IPS-NIHi11 (cell line): ENCODE measurements around the gene RPS6KC1.
"Not testable (repeated sequence)": the region's sequence is repeated elsewhere in the genome, so short reads cannot be mapped to it uniquely, and the experiment has no call there.

Source experiments
- DNase-seq: peaks from one replicate; pipeline ENCODE4 v3.0.0; 2012; ENCODE audit warnings: mixed read lengths, low spot score

Gene RPS6KC1

GRCh38 chr1:213160442-213160841 is 109.4 kb downstream of the RPS6KC1 start:
- DNase-seq, result not testable (repeated sequence)

- no peak for DNase-seq
Measured at GRCh38 chr1:213162338-213162737, 111.3 kb downstream of the RPS6KC1 start.

GRCh38 chr1:213162862-213163261 is 111.8 kb downstream of the RPS6KC1 start:
- no peak for DNase-seq

GRCh38 chr1:213163278-213163711 is 112.3 kb downstream of the RPS6KC1 start:
- DNase-seq, result no peak

GRCh38 chr1:213164561-213164960 is 113.5 kb downstream of the RPS6KC1 start:
- DNase-seq, result no peak

GRCh38 chr1:213166852-213167251 is 115.8 kb downstream of the RPS6KC1 start:
- DNase-seq, result no peak

- no peak for DNase-seq
Measured at GRCh38 chr1:213171711-213172110, 120.7 kb downstream of the RPS6KC1 start.

- DNase-seq, result peak; percentile 6
Measured at GRCh38 chr1:213176341-213176740, 125.3 kb downstream of the RPS6KC1 start.

- DNase-seq, result no peak
Measured at GRCh38 chr1:213179784-213180183, 128.7 kb downstream of the RPS6KC1 start.

- no peak for DNase-seq
Measured at GRCh38 chr1:213180833-213181232, 129.8 kb downstream of the RPS6KC1 start.

- DNase-seq, result no peak
Measured at GRCh38 chr1:213183036-213183672, 132.1 kb downstream of the RPS6KC1 start.

GRCh38 chr1:213186168-213186567 is 135.1 kb downstream of the RPS6KC1 start:
- no peak for DNase-seq

- DNase-seq, result no peak
Measured at GRCh38 chr1:213192026-213192425, 141.0 kb downstream of the RPS6KC1 start.

GRCh38 chr1:213194383-213194782 is 143.3 kb downstream of the RPS6KC1 start:
- no peak for DNase-seq

- DNase-seq, result no peak
Measured at GRCh38 chr1:213194855-213195254, 143.8 kb downstream of the RPS6KC1 start.

- not testable (repeated sequence) for DNase-seq
Measured at GRCh38 chr1:213196328-213197054, 145.4 kb downstream of the RPS6KC1 start.

- no peak for DNase-seq
Measured at GRCh38 chr1:213200630-213201029, 149.6 kb downstream of the RPS6KC1 start.

- DNase-seq, result no peak
Measured at GRCh38 chr1:213201380-213202155, 150.5 kb downstream of the RPS6KC1 start.

GRCh38 chr1:213211201-213211600 is 160.2 kb downstream of the RPS6KC1 start:
- no peak for DNase-seq

- not testable (repeated sequence) for DNase-seq
Measured at GRCh38 chr1:213219076-213219475, 168.0 kb downstream of the RPS6KC1 start.

GRCh38 chr1:213221209-213221608 is 170.2 kb downstream of the RPS6KC1 start:
- no peak for DNase-seq

GRCh38 chr1:213227458-213227857 is 176.4 kb downstream of the RPS6KC1 start:
- DNase-seq, result no peak

GRCh38 chr1:213231795-213232231 is 180.8 kb downstream of the RPS6KC1 start:
- peak; percentile 58 for DNase-seq
